SKM-1 treated with dmso at 0.1 percent for 144 hours (cell line): ENCODE measurements around the gene NCS1.
A peak's percentile ranks its signal among the peaks of the same experiment; 100 is the strongest.

Experiments
- DNase-seq: peaks from one replicate; lab custom pipeline; 2025; ENCODE audit not compliant: unreplicated experiment; lab: John Stamatoyannopoulos, UW

The NCS1 gene

DNA sequence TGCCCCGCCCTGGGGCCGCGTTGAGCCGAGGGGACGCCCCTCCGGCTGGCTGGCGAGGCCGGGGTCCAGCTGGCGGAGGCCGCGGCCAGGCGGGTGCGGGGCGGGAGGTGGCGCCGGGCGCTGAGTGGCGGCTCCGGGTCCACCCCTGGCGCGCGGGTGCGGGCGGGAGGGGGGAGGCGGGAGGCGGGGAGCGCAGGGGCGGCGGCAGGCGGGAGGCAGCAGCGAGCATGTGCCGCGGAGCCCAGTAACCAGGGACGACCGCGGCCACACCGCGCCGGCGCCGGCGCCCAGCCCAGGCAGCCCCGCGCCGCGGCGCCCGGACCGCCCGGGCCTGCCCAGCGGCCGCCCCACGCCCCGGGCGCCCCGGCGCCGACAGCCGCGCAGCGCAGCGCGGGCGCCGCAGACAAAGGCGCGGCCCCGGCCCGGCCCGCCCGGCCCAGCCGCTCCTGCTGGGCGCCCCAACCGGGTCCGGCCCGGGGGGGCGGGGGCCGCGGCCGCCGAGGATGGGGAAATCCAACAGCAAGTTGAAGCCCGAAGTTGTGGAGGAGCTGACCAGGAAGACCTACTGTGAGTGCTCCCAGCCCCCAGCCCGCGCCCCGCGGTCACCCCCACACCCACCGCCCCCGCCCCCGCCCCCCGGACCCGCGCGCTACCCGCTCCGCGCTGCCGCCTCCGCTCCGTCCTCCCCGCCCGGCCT is at the start of gene NCS1:
NCS1 (plus strand) TSS at position 244 of the 697 bp plus-strand sequence; CDS start at position 504, 260 bp downstream.
- DNase-seq = peak; percentile 24

DNA sequence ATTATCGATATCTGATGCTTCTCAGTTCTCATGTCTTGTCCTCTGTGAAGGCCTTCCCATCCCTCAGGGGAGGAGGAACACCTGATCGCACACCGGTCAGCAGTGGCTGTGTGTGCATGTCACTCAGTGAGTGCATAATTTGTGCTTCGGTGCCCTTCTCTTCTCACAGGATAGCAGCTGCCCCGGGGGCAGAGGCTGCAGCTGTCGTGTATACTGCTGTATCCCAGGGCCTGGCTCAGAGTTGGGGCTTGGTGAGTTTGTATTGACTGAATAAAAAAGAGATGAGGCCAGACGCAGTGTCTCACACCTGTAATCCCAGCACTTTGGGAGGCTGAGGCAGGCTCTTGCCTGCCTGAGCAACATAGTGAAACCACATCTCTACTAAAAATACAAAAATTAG is 49.7 kb upstream of the NCS1 start:
- DNase-seq = no peak

DNA sequence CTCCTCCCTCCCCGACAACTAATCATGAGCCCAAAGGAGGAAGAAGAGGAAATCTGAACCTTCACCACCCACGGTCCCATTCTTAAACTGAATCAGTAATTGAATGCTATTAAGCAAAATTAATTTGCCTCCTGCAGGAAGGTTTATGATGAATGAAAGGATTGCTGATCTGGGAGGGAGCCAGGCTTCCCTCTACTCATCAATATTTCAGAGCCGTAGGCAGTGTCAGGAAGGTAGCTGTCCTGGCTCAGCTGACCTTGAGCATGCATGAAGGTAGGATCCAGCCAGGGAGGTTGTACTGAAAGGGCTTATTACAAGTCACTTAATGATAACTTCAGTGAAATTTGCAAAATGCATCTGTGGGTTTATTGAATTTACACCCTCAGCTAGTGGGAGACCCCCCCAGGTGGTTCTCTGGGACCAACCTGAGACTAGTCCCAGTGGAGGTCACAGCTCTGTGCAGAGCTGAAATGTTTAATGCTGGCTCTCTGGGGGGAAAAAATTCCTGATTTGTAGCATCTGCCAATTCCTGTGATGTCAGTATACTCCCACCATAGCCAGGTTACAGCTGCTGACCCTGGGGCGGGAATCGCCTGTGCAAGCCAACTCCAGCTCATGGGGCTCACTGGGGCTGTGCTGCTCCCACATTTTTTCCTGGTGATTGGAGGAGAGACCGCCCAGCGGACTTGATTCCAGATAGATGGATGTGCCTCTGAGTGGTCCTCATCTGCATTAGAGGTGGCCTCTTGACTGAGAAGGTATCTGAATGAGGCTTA is 47.9 kb upstream of the NCS1 start:
- no peak for DNase-seq

DNA sequence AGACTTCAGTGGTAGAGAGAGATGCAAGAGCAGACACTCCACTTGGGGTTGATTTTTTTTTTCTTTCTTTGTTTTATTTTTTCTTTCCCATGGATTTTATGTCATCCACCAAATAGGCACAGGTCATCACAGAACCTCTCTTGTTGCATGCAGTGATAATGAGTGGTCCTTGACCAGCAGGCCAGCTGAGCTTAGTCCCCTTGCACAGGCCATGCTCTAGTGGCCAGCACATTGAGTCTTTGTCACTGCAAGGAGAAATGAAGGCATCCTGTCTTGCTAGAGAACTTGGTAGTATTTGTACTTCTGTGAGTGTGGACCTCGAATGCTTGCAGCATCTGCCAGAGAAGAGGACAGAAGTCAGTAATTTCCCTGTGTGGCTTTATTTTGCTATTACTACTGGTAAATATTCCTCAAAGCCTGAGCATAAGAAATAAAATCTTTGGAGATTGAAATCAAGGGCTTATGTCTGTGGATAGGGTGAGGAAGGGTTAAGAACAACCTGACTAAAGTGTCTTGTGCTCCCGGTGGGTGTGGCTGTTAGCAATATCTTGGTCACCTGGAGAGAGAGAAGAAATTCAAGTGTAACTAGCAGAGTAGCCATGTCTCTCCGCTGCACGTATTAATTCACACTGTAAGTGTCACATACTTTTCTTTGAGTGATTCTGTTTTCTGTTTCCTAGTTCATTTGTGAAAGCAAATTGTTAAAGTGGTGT is 45.3 kb upstream of the NCS1 start:
- DNase-seq = no peak

DNA sequence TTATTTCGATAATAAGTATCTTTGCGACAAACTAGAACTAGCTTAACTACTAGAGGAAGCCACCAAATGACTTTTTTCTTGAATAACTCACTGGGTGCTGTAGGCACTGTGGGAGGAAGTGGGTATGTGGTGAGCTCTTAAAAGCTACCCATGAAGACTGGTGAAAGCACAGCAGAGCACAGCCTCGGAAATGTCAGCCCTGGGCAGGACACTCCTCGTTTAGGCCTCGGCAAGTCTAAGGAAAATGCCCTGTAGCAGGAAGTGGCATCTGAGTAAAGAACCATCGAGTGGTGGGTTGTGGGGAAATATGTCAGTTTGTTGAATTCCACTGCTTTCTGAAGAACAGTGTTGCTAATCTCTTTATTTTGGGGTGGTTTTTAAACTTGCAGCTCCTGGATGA is 44.0 kb upstream of the NCS1 start:
- DNase-seq = peak; percentile 54

DNA sequence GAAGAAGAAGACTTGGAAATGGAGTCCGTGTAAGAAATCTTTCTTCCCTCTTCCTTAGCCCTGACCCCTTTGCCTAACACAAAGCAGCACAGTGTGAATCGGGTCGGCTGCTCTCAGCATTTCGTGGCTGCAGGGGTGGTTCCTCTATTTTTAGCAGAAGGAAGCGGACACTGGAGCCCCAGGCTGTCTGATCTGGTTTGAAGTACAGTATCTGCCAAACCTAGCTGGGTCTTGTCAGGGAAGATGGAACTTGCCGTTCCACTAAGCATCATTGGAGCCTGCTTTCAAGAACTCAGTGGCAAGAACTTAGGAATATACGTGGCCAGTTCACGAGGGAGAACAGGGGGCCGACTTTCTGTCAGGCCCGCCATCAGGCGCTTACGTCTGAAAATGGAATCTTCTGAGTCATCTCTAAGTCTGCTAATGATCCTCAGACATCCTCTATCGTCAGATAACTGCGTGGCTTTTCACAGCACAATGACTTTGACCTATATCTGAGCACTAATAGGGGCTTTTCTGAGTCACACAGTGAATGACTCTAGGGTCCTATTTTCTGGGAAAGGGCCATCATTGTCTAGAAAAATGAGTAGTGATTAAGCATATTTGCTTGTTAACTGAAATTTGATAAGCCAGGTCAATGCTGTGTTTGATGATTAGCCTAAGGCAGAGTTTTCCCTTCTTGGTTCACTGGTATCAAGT is 43.3 kb upstream of the NCS1 start:
- peak; percentile 87 for DNase-seq

DNA sequence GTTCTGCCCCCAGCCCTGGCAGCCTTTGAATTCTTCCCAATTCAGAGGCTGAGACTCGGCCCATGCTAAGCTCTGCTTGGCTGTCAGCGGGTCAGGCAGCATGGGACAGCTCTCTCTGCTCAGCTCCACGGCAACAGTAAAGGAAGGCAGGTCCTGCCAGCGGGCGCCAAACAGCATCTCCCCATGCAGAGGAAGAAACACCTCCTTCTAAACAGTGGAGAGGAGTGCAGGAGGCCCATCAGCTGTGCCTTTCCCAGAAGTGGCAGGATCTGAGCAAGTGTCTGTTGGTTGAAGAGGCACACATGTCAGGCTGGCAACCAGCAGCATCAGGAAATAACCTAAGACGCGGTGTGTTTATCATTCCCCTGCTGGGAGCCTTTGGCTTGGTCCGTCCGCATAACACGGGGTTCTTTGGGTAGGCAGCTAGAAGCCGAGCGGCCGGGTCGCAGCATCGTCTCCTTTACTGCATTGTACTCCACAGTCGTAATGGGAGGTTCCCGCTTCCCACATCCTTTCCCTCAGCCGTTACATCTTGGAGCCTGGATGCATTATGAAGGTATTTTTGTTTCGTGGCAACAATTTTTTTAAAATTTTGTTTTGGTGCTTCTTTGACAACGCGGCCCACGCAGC is 42.7 kb upstream of the NCS1 start:
- DNase-seq = no peak

DNA sequence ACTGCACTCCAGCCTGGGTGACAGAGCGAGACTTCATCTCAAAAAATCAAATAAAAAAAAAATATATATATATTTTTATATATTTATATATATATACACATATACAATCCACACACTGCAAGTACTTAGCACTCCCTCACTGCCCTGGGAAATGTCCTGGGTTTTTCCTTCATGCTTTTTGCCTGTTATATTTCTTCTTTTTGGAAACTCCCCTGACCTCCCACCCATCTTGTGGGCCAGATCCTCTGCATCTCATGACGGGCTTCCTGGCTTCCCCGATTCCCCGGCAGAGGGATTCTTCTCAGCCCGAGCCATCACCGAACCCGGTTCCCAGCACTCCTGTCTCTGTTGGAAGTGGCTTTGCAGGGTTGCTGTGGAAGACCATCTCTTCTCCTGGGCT is 39.5 kb upstream of the NCS1 start:
- DNase-seq = no peak

DNA sequence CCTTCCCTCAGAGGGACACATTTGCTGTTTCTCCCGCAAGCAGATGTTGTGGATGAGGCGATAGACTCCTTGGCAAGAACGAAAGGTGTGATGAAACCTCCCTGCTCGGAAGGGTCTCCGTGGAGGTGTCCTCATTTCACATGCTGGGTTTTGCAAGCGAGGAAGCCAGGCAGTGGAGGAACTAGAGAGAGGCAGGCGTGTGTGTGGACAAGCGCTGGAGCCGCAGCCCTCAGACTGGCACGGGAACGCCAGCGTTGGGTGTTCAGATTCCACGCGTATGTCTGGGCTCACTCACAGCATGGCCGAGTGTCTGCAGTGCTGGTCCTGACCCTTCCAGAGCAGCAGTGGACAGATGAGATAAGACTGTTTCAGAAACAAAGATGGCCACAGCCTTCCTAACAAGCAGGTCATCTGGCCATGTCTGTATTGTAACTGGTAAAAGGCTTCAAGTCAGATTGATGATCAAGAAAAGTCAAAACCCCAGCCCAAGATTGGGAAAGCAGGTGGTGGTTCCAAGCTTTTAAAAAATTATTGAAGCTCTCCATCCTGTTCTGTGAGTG is 35.0 kb upstream of the NCS1 start:
- no peak for DNase-seq

DNA sequence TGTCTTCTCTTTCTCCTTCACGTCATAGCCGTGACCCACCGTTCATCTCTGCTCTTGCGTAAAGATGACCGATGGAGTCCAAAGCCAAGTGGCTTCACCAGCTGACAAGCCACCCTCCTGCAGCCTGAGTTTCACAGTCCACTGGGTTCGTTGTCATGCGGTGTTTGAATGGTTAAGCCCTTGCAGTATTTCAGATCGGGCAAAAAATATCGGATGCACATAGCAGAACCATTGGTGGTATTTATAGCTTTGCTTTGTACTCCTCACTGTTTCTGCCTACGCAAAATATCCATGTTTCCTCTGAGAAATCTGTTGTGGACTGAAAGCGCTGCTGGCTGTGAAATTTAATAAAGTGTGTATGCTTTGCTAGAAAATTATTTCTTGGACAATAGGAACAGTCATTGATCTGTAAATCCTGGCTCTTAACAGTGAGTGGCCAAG is 34.5 kb upstream of the NCS1 start:
- DNase-seq = no peak

DNA sequence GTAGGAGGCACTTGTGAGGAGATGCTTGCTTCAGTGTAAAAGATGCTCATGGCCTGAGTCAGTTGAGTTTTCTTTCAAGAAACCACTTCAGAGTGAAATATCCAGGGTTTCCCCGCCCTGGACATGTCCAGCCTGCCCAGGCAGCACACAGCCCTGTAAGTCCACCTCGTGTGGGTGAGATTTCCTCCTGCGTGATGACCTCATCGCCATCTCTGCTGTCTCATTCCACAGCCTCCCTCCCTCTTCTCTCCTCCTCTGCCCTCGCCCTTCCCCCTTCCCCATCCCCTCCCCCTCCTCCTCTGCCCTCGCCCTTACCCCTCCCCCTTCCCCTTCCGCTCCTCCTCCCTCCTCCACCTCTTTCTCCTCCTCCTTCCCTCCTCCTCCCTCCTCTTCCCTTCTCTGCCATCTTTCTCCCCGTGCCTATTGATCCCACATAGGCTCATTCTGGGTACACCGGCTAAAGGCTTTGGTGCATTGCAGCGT is 34.0 kb upstream of the NCS1 start:
- DNase-seq = no peak

DNA sequence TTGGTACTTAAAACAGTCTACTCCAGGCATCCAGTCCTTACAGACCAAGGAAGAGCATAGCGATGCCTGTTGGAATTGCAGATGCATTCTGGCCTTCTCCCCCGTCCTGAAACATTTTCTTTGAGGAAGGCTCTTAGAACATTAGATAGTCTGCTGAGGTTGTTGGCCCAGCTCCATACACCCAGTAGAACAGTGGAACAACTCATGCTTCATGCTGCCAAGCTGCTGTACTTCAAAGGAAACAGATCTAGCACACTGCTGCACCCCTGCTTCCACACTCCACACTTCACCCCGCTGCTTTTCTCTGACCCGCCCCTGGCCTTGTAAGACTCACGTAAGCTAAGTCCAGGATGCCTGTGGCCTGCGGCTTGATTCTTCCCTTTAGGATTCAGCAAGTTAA is 33.4 kb upstream of the NCS1 start:
- DNase-seq = no peak

DNA sequence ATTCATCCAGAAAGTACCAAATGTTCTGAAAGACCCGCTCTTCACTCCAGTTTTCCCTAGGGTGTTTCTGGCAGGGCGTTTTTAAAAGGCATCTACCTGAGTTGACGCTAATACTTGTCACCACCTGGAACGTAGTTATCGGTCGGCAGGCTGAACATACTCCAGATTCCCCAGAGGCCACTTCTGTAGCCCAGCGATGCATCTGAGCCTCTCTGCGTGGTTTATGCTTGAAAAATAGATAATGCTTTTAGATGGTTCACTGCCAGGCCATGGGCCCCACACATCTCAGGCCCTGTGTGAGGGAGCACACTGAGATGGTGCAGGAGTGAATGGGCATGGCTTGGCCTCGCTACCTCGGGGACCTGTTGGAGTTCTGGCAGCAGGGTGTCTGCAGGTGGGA is 33.0 kb upstream of the NCS1 start:
- no peak for DNase-seq

DNA sequence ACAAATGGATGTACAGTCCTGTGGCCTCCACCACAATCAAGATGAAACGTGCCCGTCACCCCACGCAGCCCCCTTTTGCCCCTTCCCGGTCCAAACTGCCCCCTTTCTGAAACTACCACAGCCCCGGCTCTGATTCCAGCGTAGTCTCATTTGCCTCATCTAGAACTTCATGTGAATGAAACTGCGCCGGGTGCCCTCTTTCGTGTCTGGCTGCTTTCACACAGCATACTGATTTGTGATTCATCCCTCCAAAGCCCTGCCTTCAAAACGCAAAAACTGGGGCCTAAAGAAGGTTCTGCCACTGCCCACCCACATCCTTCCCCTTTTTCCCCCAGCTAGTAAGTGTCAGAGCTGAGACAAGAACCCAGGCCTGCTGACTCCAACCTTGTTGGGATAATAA is 31.5 kb upstream of the NCS1 start:
- DNase-seq = peak; percentile 60

DNA sequence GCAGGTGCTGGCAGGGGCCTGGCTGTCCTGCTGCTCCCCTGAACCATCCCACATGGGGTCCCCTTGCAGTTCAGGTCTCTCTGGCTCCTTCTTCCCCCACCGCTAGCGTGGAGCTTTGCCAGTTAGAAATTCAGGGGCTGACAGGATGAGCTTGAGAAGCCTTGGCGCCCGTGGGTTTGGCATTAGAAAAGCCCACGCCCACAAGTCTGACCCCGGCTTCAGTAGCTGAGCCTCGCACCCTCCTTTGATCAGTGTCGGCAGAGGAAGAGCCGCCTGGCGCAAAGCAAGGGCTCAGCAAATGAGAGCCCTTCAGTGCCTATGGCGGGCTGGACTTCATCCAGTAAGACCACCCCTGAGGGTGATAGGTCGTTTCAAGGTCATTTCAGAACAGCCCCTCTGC is 30.1 kb upstream of the NCS1 start:
- DNase-seq = no peak

DNA sequence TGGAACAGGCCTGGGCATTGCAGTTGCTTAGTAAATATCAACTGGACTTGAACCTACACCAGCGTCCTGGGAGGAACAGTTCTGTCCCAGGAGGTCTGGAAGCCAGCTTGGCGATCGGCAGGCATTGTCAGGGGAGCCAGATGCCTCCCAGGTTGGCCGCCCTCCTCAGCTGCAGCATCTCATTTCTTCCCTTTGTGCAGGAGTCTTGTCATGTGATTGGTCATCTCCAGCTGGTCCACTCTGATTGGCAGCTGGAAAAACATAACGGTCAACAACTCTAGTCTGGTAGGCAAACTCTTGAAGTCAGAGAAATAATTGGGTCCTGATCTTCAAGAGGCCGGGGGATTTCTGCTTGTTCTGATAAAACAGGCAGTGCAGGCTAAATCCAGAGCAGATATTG is 29.6 kb upstream of the NCS1 start:
- DNase-seq = no peak

DNA sequence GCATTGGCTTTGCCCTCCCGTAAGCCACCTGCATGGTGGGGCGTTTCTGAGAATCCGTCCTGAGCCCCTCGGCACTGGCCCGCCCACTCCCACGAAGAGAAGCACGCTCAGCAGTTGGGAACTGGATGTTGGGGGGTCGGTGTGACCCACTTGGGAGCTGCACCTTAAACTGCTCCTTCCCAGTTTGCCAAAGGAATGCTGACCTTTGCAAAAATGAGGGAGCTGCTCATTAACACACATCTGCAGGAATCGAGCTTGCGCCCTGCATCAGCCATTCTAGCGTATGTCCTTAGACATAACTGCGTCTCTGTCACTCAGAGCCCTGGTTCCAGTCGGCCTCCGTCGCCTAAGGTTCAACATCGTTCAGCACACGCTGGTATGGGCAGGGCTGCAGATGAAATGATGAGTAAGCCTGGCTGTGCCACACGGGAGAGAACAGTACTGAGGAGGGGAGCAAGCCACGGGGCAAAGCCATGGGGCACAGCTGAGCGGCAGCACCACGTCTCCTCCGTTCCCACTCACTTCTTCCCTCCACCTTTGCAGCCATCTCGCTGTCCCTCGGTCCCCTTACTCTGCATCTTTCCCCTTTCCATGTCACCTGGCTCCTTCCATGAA is 28.8 kb upstream of the NCS1 start:
- DNase-seq = no peak

DNA sequence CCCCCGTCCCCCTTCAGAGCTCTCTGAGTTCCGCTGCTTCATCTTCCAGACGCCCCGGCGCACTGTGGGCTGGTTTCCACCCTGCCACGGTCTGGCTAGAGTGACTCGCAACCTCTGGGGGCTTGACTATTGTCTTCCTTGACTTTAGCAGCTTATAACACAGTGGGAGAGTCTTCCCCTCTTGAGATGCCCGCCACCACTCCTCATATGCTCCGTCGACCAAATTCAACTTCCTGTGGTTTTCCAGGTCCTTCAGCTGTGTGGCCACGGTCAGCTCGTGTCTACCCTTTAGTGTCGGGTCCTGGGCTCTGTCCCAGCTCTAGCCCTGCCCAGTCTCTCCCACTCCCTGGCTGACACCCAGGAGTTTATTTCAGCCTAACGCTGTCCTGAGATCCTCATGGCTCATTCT is 28.2 kb upstream of the NCS1 start:
- DNase-seq = no peak

DNA sequence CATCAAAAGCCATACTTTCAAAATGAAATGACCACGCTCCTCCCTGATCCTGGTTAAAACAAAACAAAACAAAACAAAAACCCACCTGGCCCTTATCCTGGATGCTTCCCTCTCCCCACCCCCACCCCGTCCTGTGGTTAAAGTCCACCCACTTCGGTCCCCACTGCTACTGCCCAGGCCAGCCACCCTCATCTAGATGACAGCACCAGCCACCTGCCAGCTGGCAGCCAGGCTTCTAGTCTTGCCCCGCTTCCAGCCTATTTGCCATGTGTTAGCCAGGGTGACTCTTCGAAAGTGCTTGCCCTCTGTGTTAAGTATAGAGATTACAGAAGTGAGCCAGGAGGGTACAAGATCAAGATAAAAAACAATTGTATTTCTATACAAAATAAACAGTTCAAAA is 27.5 kb upstream of the NCS1 start:
- DNase-seq = no peak

DNA sequence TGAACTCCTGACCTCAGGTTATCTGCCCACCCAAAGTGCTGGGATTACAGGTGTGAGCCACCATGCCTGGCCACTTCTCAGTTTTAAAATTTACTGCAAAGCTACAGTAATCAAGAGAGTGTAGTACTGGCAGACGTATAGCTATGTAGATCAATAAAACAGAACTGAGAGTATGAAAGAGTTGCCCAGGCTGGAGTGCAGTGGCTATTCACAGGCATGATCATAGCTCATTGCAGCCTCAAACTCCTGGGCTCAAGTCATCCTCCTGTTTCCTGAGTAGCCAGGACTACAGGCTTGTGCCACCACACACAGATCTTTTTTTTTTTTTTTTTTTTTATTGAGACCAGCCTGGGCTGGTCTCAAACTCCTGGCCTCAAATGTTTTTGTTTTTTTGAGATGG is 26.5 kb upstream of the NCS1 start:
- no peak for DNase-seq
